ENCODE results near the gene DERL3. TPM values are rescaled to one million over a fixed set of nuclear protein-coding genes. Genes with fewer than 3 reads are reported as not detected.
A peak's percentile ranks its signal among the peaks of the same experiment; 100 is the strongest.

DERL3 gene
- total RNA-seq, 1 experiment from 2014 or later, result 9.8 TPM

GRCh38 chr22:23789638-23790037 lies 49.2 kb downstream of the DERL3 start:
- no peaks in the 10 kb centered on the region for H4K20me1 ChIP-seq (ENCODE audit: control insufficient read depth, insufficient read depth, insufficient read length)

More at GRCh38 chr22:23789638-23790037, 49.2 kb downstream of the DERL3 start:
- no peak overlapping the region for H2BK20ac ChIP-seq (ENCODE audit: low read depth, low read length, poor library complexity, severe bottlenecking)
- DNase-seq, result no peak
- H2BK5ac ChIP-seq (ENCODE audit: insufficient read length, low read length), result no peak overlapping the region
- H2AK5ac ChIP-seq (ENCODE audit: insufficient read length, low read length), result no peak overlapping the region
- H2BK15ac ChIP-seq (ENCODE audit: low read depth, low read length), result no peak overlapping the region
- H3K27me3 ChIP-seq (ENCODE audit: insufficient read depth, low read length), result no peaks in the 10 kb centered on the region; the same call in 1 of the 2 replicates
- Mint-ChIP-seq H3K27me3 (ENCODE audit: low read depth) (no peaks in the 10 kb centered on the region), H3K27ac (peak overlapping the region in 2 of 3 experiments; percentile 19 to 39; a peak in 3 of 7 replicates), H3K36me3 (ENCODE audit: insufficient read depth in 1 of 3, low read depth in 3 of 3) (peaks cover 14 to 36% (median 34%) of the 10 kb centered on the region in 3 experiments; a peak in 6 of 7 replicates), H3K4me3 (peak overlapping the region in 1 of 2 experiments; percentile 13; a peak in 1 of 5 replicates), H3K9me3 (no peaks in the 10 kb centered on the region), H3K4me1 (peaks cover 22 to 30% of the 10 kb centered on the region in 2 experiments)
- peaks cover 2% of the 10 kb centered on the region for H3K23me2 ChIP-seq (ENCODE audit: insufficient read length, low read depth, low read length, poor library complexity, severe bottlenecking)
- H3K9me3 ChIP-seq (ENCODE audit: control insufficient read depth, low read depth, low read length), result no peaks in the 10 kb centered on the region
- H3T11ph ChIP-seq (ENCODE audit: low read length), result no peak overlapping the region
- H2BK12ac ChIP-seq (ENCODE audit: insufficient read length, low read depth, low read length), result no peak overlapping the region
- no peak overlapping the region for H4K91ac ChIP-seq (ENCODE audit: insufficient read length, low read depth, low read length)
- H3K23ac ChIP-seq (ENCODE audit: insufficient read length, low read depth, low read length), result no peak overlapping the region
- H2AFZ ChIP-seq (ENCODE audit: low read length), result no peak overlapping the region
- H3K9ac ChIP-seq (ENCODE audit: extremely low read depth, insufficient read length, low read length), result no peak overlapping the region
- peaks cover 16% of the 10 kb centered on the region; the same call in 1 of the 2 replicates for H3K79me2 ChIP-seq (ENCODE audit: insufficient read depth, low read length)
- H3K56ac ChIP-seq (ENCODE audit: insufficient read length, low read depth, low read length), result no peak overlapping the region
- no peak overlapping the region for H3K4ac ChIP-seq (ENCODE audit: low read depth, low read length)
- H2BK120ac ChIP-seq (ENCODE audit: low read depth, low read length, poor library complexity, severe bottlenecking), result no peak overlapping the region
- no peak overlapping the region for H3K27ac ChIP-seq (ENCODE audit: insufficient read length, low read depth, low read length)
- no peak overlapping the region for H4K5ac ChIP-seq (ENCODE audit: insufficient read length, low read depth, low read length)
- peak; percentile 30; the same call in 1 of the 3 replicates for TF ChIP-seq CTCF (conservative IDR thresholded peaks at IDR 0.05)
- no peak overlapping the region for H4K8ac ChIP-seq (replicated peaks; ENCODE audit: insufficient read length, low read depth, low read length)
- H3K79me1 ChIP-seq (ENCODE audit: insufficient read depth, low read depth, low read length, poor library complexity, severe bottlenecking), result no peaks in the 10 kb centered on the region
- no CpG with 5 or more reads among the region's 4 CpGs for WGBS (ENCODE audit: extremely low coverage, insufficient read length, low lambda C conversion rate)
- H3K14ac ChIP-seq (ENCODE audit: insufficient read depth, low read length), result no peak overlapping the region
- peaks cover 2% of the 10 kb centered on the region; the same call in 1 of the 2 replicates for H3K4me1 ChIP-seq (ENCODE audit: insufficient read depth, low read length)
- H3K4me2 ChIP-seq (ENCODE audit: insufficient read depth, insufficient read length, low read length), result no peak overlapping the region
- no peak overlapping the region for H3K18ac ChIP-seq (ENCODE audit: insufficient read length, low read depth, low read length)
